CD4-positive, alpha-beta memory T cell (primary cell): ENCODE results near the gene TRUB1. TPM values are rescaled to one million over a fixed set of nuclear protein-coding genes. Genes with fewer than 3 reads are reported as not detected.
"Not testable (repeated sequence)": the region's sequence is repeated elsewhere in the genome, so short reads cannot be mapped to it uniquely, and the experiment has no call there.

Experiments used
- CTCF ChIA-PET: fragments of 350-600 bp; sonication (Branson Sonifier 250); formaldehyde crosslinking; loops from one replicate; lab custom pipeline; 2021; ENCODE audit warnings: inconsistent platforms; ENCODE audit not compliant: partially characterized antibody; lab: Charles Lee
- POLR2A ChIA-PET: fragments of 350-600 bp; sonication (Branson Sonifier 250); formaldehyde crosslinking; loops from one replicate; lab custom pipeline; 2021; ENCODE audit not compliant: partially characterized antibody; lab: Charles Lee
- DNase-seq, 5 donors: peaks; one replicate each; pipeline versions ENCODE4 v3.0.0 to v3.0.0-alpha.2; 2020 to 2022; ENCODE audit warnings: mixed read lengths in 1 of 5
- H3K27ac ChIP-seq: one replicate; pipeline ENCODE4 v1.7.0; 2013; ENCODE audit warnings: low read depth, low read length
- H3K27me3 ChIP-seq: 2 replicates; pipeline ENCODE4 v1.7.0; 2013; ENCODE audit warnings: mild to moderate bottlenecking, low read length, moderate library complexity; ENCODE audit not compliant: insufficient read depth
- H3K36me3 ChIP-seq: 2 replicates; pipeline ENCODE4 v1.7.0; 2013; ENCODE audit warnings: mild to moderate bottlenecking, low read length, moderate library complexity; ENCODE audit not compliant: insufficient read depth
- H3K4me1 ChIP-seq: 2 replicates; pipeline ENCODE4 v1.7.0; 2013; ENCODE audit warnings: mild to moderate bottlenecking, low read length, moderate library complexity; ENCODE audit not compliant: insufficient read depth
- H3K4me3 ChIP-seq, 2 donors: one replicate each; pipeline ENCODE4 v1.7.0; 2013; ENCODE audit warnings: low read length in 2 of 2, mild to moderate bottlenecking in 1 of 2
- H3K9me3 ChIP-seq, 2 donors: one replicate each; pipeline ENCODE4 v1.7.0; 2013; ENCODE audit warnings: low read length in 2 of 2, control low read depth in 1 of 2; ENCODE audit not compliant: control insufficient read depth in 1 of 2
- H3K27ac Mint-ChIP-seq, 7 donors: one replicate each; pipeline ENCODE4 v1.8.0; 2020 to 2021; ENCODE audit warnings: mixed read lengths in 7 of 7, mild to moderate bottlenecking in 6 of 7, inconsistent platforms in 3 of 7, moderate library complexity in 3 of 7
- H3K27me3 Mint-ChIP-seq, 2 donors: one replicate each; pipeline ENCODE4 v1.8.0; 2020 to 2021; ENCODE audit warnings: mixed read lengths in 2 of 2
- H3K36me3 Mint-ChIP-seq, 2 donors: one replicate each; pipeline ENCODE4 v1.8.0; 2020 to 2021; ENCODE audit warnings: mixed read lengths in 2 of 2, inconsistent platforms in 1 of 2, mild to moderate bottlenecking in 1 of 2
- H3K4me1 Mint-ChIP-seq, 4 donors: one replicate each; pipeline ENCODE4 v1.8.0; 2020 to 2021; ENCODE audit warnings: mixed read lengths in 4 of 4, mild to moderate bottlenecking in 1 of 4
- H3K4me3 Mint-ChIP-seq, 8 donors: one replicate each; pipeline ENCODE4 v1.8.0; 2020 to 2021; ENCODE audit warnings: mixed read lengths in 8 of 8, mild to moderate bottlenecking in 7 of 8, moderate library complexity in 6 of 8, inconsistent platforms in 3 of 8
- H3K9me3 Mint-ChIP-seq, 8 donors: one replicate each; pipeline ENCODE4 v1.8.0; 2020 to 2021; ENCODE audit warnings: mixed read lengths in 8 of 8, mild to moderate bottlenecking in 5 of 8, inconsistent platforms in 3 of 8, moderate library complexity in 1 of 8
- intact Hi-C: fragments of 100-400 bp; cut with micrococcal nuclease; formaldehyde crosslinking; loops from one replicate; pipeline ENCODE4 v1.15.1; 2023
- polyA plus RNA-seq, 2 donors: library from polyadenylated mRNA; unstranded; fragments of 300-500 nt; fragmentation: Illumina TruSeq; gene quantifications; one replicate each; pipeline ENCODE4 v1.2.3, GENCODE V29; 2021
- total RNA-seq, 2 experiments: library from RNA; stranded (reverse); gene quantifications; one replicate each; pipeline ENCODE4 v1.2.3, GENCODE V29; 2021

TRUB1 gene
- total and polyA plus RNA-seq, 4 experiments from 2014 or later = 9.8 to 14.5 (median 11.0) TPM

GRCh38 chr10:114933588-114933987 is 4.4 kb upstream of the TRUB1 start:
- no peak for DNase-seq
- intact Hi-C loops = no loop called here
- H3K36me3 Mint-ChIP-seq = peaks cover 0 to 8% of the 10 kb centered on the region in 2 donors
- H3K9me3 ChIP-seq = no peaks in the 10 kb centered on the region
- no peak overlapping the region for H3K4me3 ChIP-seq
- H3K4me1 Mint-ChIP-seq = peaks cover 2 to 18% (median 7%) of the 10 kb centered on the region in 4 donors
- POLR2A ChIA-PET = no interaction called here
- H3K36me3 ChIP-seq = no peaks in the 10 kb centered on the region
- H3K9me3 Mint-ChIP-seq = peaks cover 0 to 6% (median 0%) of the 10 kb centered on the region in 8 donors
- CTCF ChIA-PET = interaction anchor here (1.2 kb wide), 1 partner anchor 629 kb away, joined by 3 read pairs; no protein-coding TSS in a partner anchor
- H3K27me3 Mint-ChIP-seq = peaks cover 2 to 8% of the 10 kb centered on the region in 2 donors
- H3K27ac ChIP-seq = no peak overlapping the region
- no peak overlapping the region for H3K27ac Mint-ChIP-seq
- peaks cover 1% of the 10 kb centered on the region for H3K4me1 ChIP-seq
- no peak overlapping the region for H3K4me3 Mint-ChIP-seq
- peaks cover 4% of the 10 kb centered on the region for H3K27me3 ChIP-seq

GRCh38 chr10:114933995-114934394 is 4.0 kb upstream of the TRUB1 start:
- H3K27ac Mint-ChIP-seq, H3K27ac ChIP-seq, H3K27me3 ChIP-seq, H3K4me3 ChIP-seq, H3K9me3 ChIP-seq, intact Hi-C loops, H3K9me3 Mint-ChIP-seq, H3K27me3 Mint-ChIP-seq, H3K4me1 ChIP-seq, H3K4me3 Mint-ChIP-seq, H3K36me3 ChIP-seq, POLR2A ChIA-PET, DNase-seq: not testable (repeated sequence)
- CTCF ChIA-PET = interaction anchor here (1.2 kb wide), 1 partner anchor 630 kb away, joined by 3 read pairs; no protein-coding TSS in a partner anchor
- Mint-ChIP-seq H3K36me3 (peaks cover 0 to 10% of the 10 kb centered on the region in 2 donors), H3K4me1 (peaks cover 5 to 22% (median 11%) of the 10 kb centered on the region in 4 donors)

GRCh38 chr10:114938856-114939193 is 830 bp downstream of the TRUB1 start:
- Mint-ChIP-seq H3K27ac (peak overlapping the region; percentile 93 to 98 (median 97)), H3K27me3 (no peaks in the 10 kb centered on the region), H3K36me3 (peaks cover 11 to 30% of the 10 kb centered on the region in 2 donors), H3K9me3 (no peaks in the 10 kb centered on the region), H3K4me1 (peaks cover 23 to 41% (median 31%) of the 10 kb centered on the region in 4 donors), H3K4me3 (peak overlapping the region; percentile 94 to 97 (median 96))
- ChIA-PET CTCF (interaction anchor here (1.3 to 1.5 kb wide), 3 partner anchors 60 to 635 kb away, joined by 4 to 6 read pairs (median 5); partner anchors contain the start of gene FHIP2A), POLR2A (interaction anchor here (1.0 to 1.8 kb wide), 2 partner anchors 117 to 412 kb away, joined by 3 to 6 read pairs; partner anchors contain the start of gene FHIP2A)
- intact Hi-C loops = loop anchor here (1.0 to 5.0 kb wide), 5 partner anchors 117 to 1262 kb away; partner anchors contain the start of genes CASP7 and CCDC186
- Histone ChIP-seq H3K4me3 (peak overlapping the region; percentile 67 to 73), H3K9me3 (no peaks in the 10 kb centered on the region), H3K27me3 (no peaks in the 10 kb centered on the region), H3K27ac (peak overlapping the region; percentile 75), H3K4me1 (peaks cover 15% of the 10 kb centered on the region), H3K36me3 (peaks cover 8% of the 10 kb centered on the region)
- no peak for DNase-seq

- H3K27ac Mint-ChIP-seq = no peak overlapping the region
- DNase-seq = no peak
- no peaks in the 10 kb centered on the region for H3K9me3 Mint-ChIP-seq
- H3K27me3 ChIP-seq = no peaks in the 10 kb centered on the region
- H3K9me3 ChIP-seq = no peaks in the 10 kb centered on the region
- H3K4me3 ChIP-seq = no peak overlapping the region
- H3K4me3 Mint-ChIP-seq = peak overlapping the region in 3 of 8 donors; percentile 6 to 57 (median 36)
- CTCF ChIA-PET = no interaction called here
- no peaks in the 10 kb centered on the region for H3K27me3 Mint-ChIP-seq
- intact Hi-C loops = no loop called here
- H3K36me3 Mint-ChIP-seq = peaks cover 21 to 44% of the 10 kb centered on the region in 2 donors
- peaks cover 25 to 46% (median 32%) of the 10 kb centered on the region in 4 donors for H3K4me1 Mint-ChIP-seq
- no peak overlapping the region for H3K27ac ChIP-seq
- peaks cover 15% of the 10 kb centered on the region for H3K4me1 ChIP-seq
- POLR2A ChIA-PET = no interaction called here
- peaks cover 20% of the 10 kb centered on the region for H3K36me3 ChIP-seq
Observed at GRCh38 chr10:114940735-114941134, 2.7 kb downstream of the TRUB1 start.

GRCh38 chr10:114943000-114943399 is 5.0 kb downstream of the TRUB1 start:
- Mint-ChIP-seq H3K27ac (no peak overlapping the region), H3K36me3 (peaks cover 22 to 51% of the 10 kb centered on the region in 2 donors), H3K27me3 (no peaks in the 10 kb centered on the region), H3K9me3 (no peaks in the 10 kb centered on the region), H3K4me1 (peaks cover 26 to 39% (median 29%) of the 10 kb centered on the region in 4 donors), H3K4me3 (no peak overlapping the region)
- intact Hi-C loops = no loop called here
- Histone ChIP-seq H3K36me3 (peaks cover 25% of the 10 kb centered on the region), H3K9me3 (no peaks in the 10 kb centered on the region), H3K27ac (no peak overlapping the region), H3K27me3 (no peaks in the 10 kb centered on the region), H3K4me3 (no peak overlapping the region), H3K4me1 (peaks cover 15% of the 10 kb centered on the region)
- ChIA-PET CTCF (no interaction called here), POLR2A (no interaction called here)
- no peak for DNase-seq

GRCh38 chr10:114953047-114953446 is 15.1 kb downstream of the TRUB1 start:
- H3K4me3 ChIP-seq = no peak overlapping the region
- no peak overlapping the region for H3K4me3 Mint-ChIP-seq
- H3K27ac Mint-ChIP-seq = no peak overlapping the region
- intact Hi-C loops = no loop called here
- no peaks in the 10 kb centered on the region for H3K9me3 ChIP-seq
- no peaks in the 10 kb centered on the region for H3K27me3 ChIP-seq
- H3K27ac ChIP-seq = no peak overlapping the region
- no peaks in the 10 kb centered on the region for H3K9me3 Mint-ChIP-seq
- H3K4me1 Mint-ChIP-seq = peaks cover 32 to 46% (median 41%) of the 10 kb centered on the region in 4 donors
- no peaks in the 10 kb centered on the region for H3K4me1 ChIP-seq
- POLR2A ChIA-PET = no interaction called here
- CTCF ChIA-PET = no interaction called here
- H3K36me3 Mint-ChIP-seq = peaks cover 47 to 50% of the 10 kb centered on the region in 2 donors
- no peaks in the 10 kb centered on the region for H3K27me3 Mint-ChIP-seq
- no peak for DNase-seq
- peaks cover under 1% of the 10 kb centered on the region for H3K36me3 ChIP-seq

- Mint-ChIP-seq H3K36me3 (peaks cover 37 to 39% of the 10 kb centered on the region in 2 donors), H3K27me3 (no peaks in the 10 kb centered on the region), H3K4me1 (peaks cover 25 to 37% (median 26%) of the 10 kb centered on the region in 4 donors), H3K9me3 (no peaks in the 10 kb centered on the region), H3K4me3 (no peak overlapping the region), H3K27ac (no peak overlapping the region)
- Histone ChIP-seq H3K4me1 (no peaks in the 10 kb centered on the region), H3K27me3 (no peaks in the 10 kb centered on the region), H3K9me3 (no peaks in the 10 kb centered on the region), H3K27ac (no peak overlapping the region), H3K36me3 (peaks cover 8% of the 10 kb centered on the region), H3K4me3 (no peak overlapping the region)
- ChIA-PET CTCF (interaction anchor here (1.3 kb wide), 1 partner anchor 10 kb away, joined by 3 read pairs; no protein-coding TSS in a partner anchor), POLR2A (no interaction called here)
- intact Hi-C loops = no loop called here
- no peak for DNase-seq
Observed at GRCh38 chr10:114955984-114956383, 18.0 kb downstream of the TRUB1 start.
